HEK293 (cell line): ENCODE data around the gene SLC38A3.

Experiments used
- HOXA7 ChIP-seq: sonication (generic); formaldehyde crosslinking; IDR thresholded peaks from 2 replicates; pipeline ENCODE4 v1.8.1; 2022; ENCODE audit warnings: missing genetic modification reagents, borderline replicate concordance
- PRDM2 ChIP-seq: fragments of 450-650 bp; formaldehyde crosslinking; IDR thresholded peaks from 2 replicates; pipeline ENCODE4 v1.5.1; 2016; ENCODE audit warnings: missing biosample characterization, missing genetic modification characterization, borderline replicate concordance
- RBAK ChIP-seq: fragments of 450-650 bp; formaldehyde crosslinking; IDR thresholded peaks from 2 replicates; pipeline ENCODE4 v1.5.1; 2016; ENCODE audit warnings: missing biosample characterization, missing genetic modification characterization
- YY1 ChIP-seq: fragments of 450-650 bp; formaldehyde crosslinking; IDR thresholded peaks from 2 replicates; pipeline ENCODE4 v1.5.1; 2018; ENCODE audit warnings: missing biosample characterization, missing genetic modification characterization
- ZBTB20 ChIP-seq: fragments of 450-650 bp; formaldehyde crosslinking; IDR thresholded peaks from 2 replicates; pipeline ENCODE4 v1.5.1; 2016; ENCODE audit warnings: missing biosample characterization, missing genetic modification characterization
- ZFP37 ChIP-seq: fragments of 450-650 bp; formaldehyde crosslinking; IDR thresholded peaks from 2 replicates; pipeline ENCODE4 v1.5.1; 2016; ENCODE audit warnings: missing biosample characterization, missing genetic modification characterization
- ZFP69B ChIP-seq: fragments of 450-650 bp; formaldehyde crosslinking; IDR thresholded peaks from 2 replicates; pipeline ENCODE4 v1.5.1; 2016; ENCODE audit warnings: missing biosample characterization, missing genetic modification characterization
- ZNF10 ChIP-seq: fragments of 450-650 bp; formaldehyde crosslinking; IDR thresholded peaks from 2 replicates; pipeline ENCODE4 v1.5.1; 2017; ENCODE audit warnings: missing biosample characterization, missing genetic modification characterization
- ZNF274 ChIP-seq, 2 experiments: fragments of 200-500 bp in 1 of 2; fragments of 450-650 bp in 1 of 2; sonication (Bioruptor generic) in 1 of 2; formaldehyde crosslinking in 1 of 2; IDR thresholded peaks; 2 replicates each; pipeline versions ENCODE4 v1.5.1 to v1.6.1; 2014 to 2016; ENCODE audit warnings: borderline replicate concordance in 1 of 2, inconsistent platforms in 1 of 2, low read length in 1 of 2, missing biosample characterization in 1 of 2, missing genetic modification characterization in 1 of 2
- ZNF670 ChIP-seq: fragments of 450-650 bp; formaldehyde crosslinking; IDR thresholded peaks from 2 replicates; pipeline ENCODE4 v1.5.1; 2016; ENCODE audit warnings: missing biosample characterization, missing genetic modification characterization, low read depth
- TF ChIP-seq, protein P1 (sequence below): fragments of 450-650 bp; formaldehyde crosslinking; IDR thresholded peaks from 2 replicates; pipeline ENCODE4 v1.5.1; 2016; ENCODE audit warnings: missing biosample characterization, missing genetic modification characterization
- TF ChIP-seq, protein P2 (sequence below): fragments of 450-650 bp; formaldehyde crosslinking; IDR thresholded peaks from 2 replicates; pipeline ENCODE4 v1.5.1; 2016; ENCODE audit warnings: missing biosample characterization, missing genetic modification characterization

- TF ChIP-seq PRDM2 (no peak), YY1 (tag by site-specific recombination) (no peak), ZBTB20 (no peak), ZFP37 (no peak), HOXA7 (no peak), ZNF10 (tag by site-specific recombination) (no peak), RBAK (tag by site-specific recombination) (no peak), ZNF274 (IDR thresholded peaks at IDR 0.05; ENCODE audit: low read length) (no peak), ZNF274 (tag by site-specific recombination; IDR thresholded peaks at IDR 0.05; ENCODE audit: borderline replicate concordance) (no peak), ZFP69B (tag by site-specific recombination) (no peak), ZNF670 (tag by site-specific recombination) (no peak)
- TF ChIP-seq, protein P1, sequence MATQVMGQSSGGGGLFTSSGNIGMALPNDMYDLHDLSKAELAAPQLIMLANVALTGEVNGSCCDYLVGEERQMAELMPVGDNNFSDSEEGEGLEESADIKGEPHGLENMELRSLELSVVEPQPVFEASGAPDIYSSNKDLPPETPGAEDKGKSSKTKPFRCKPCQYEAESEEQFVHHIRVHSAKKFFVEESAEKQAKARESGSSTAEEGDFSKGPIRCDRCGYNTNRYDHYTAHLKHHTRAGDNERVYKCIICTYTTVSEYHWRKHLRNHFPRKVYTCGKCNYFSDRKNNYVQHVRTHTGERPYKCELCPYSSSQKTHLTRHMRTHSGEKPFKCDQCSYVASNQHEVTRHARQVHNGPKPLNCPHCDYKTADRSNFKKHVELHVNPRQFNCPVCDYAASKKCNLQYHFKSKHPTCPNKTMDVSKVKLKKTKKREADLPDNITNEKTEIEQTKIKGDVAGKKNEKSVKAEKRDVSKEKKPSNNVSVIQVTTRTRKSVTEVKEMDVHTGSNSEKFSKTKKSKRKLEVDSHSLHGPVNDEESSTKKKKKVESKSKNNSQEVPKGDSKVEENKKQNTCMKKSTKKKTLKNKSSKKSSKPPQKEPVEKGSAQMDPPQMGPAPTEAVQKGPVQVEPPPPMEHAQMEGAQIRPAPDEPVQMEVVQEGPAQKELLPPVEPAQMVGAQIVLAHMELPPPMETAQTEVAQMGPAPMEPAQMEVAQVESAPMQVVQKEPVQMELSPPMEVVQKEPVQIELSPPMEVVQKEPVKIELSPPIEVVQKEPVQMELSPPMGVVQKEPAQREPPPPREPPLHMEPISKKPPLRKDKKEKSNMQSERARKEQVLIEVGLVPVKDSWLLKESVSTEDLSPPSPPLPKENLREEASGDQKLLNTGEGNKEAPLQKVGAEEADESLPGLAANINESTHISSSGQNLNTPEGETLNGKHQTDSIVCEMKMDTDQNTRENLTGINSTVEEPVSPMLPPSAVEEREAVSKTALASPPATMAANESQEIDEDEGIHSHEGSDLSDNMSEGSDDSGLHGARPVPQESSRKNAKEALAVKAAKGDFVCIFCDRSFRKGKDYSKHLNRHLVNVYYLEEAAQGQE (tag by site-specific recombination): no peak
- TF ChIP-seq, protein P2, sequence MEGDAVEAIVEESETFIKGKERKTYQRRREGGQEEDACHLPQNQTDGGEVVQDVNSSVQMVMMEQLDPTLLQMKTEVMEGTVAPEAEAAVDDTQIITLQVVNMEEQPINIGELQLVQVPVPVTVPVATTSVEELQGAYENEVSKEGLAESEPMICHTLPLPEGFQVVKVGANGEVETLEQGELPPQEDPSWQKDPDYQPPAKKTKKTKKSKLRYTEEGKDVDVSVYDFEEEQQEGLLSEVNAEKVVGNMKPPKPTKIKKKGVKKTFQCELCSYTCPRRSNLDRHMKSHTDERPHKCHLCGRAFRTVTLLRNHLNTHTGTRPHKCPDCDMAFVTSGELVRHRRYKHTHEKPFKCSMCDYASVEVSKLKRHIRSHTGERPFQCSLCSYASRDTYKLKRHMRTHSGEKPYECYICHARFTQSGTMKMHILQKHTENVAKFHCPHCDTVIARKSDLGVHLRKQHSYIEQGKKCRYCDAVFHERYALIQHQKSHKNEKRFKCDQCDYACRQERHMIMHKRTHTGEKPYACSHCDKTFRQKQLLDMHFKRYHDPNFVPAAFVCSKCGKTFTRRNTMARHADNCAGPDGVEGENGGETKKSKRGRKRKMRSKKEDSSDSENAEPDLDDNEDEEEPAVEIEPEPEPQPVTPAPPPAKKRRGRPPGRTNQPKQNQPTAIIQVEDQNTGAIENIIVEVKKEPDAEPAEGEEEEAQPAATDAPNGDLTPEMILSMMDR (tag by site-specific recombination): no peak
These were observed 2.5 kb upstream of the SLC38A3 start for GRCh38 chr3:50202353-50203112.
